GF-D8 (cell line): ENCODE results near the gene RAD9A.
"Not testable (repeated sequence)": the region's sequence is repeated elsewhere in the genome, so short reads cannot be mapped to it uniquely, and the experiment has no call there.

ENCODE experiments used
- DNase-seq: peaks from one replicate; lab custom pipeline; 2025; lab: John Stamatoyannopoulos, UW

Gene RAD9A

GRCh38 chr11:67410984-67411784 lies 19.4 kb downstream of the RAD9A start:
- DNase-seq: no peak

- no peak for DNase-seq
These were observed 20.0 kb downstream of the RAD9A start for GRCh38 chr11:67411785-67412152.

GRCh38 chr11:67412495-67413179 lies 20.9 kb downstream of the RAD9A start:
- no peak for DNase-seq

- DNase-seq: no peak
These were observed 21.6 kb downstream of the RAD9A start for GRCh38 chr11:67413266-67413849.

- DNase-seq: no peak
These were observed 23.9 kb downstream of the RAD9A start, which contains the start of gene CARNS1 for GRCh38 chr11:67415501-67416304. Gene CARNS1 (plus strand): TSS chr11:67415678. CDS start chr11:67416200, 522 bp downstream.

GRCh38 chr11:67416416-67417335 lies 24.9 kb downstream of the RAD9A start:
- DNase-seq: no peak

- no peak for DNase-seq
These were observed 25.6 kb downstream of the RAD9A start for GRCh38 chr11:67417425-67417824.

GRCh38 chr11:67418476-67419281 lies 26.9 kb downstream of the RAD9A start:
- peak; percentile 19 for DNase-seq

GRCh38 chr11:67419325-67420049 lies 27.7 kb downstream of the RAD9A start:
- DNase-seq: no peak

GRCh38 chr11:67420147-67420645 lies 28.4 kb downstream of the RAD9A start:
- no peak for DNase-seq

- peak; percentile 80 for DNase-seq
These were observed 29.1 kb downstream of the RAD9A start for GRCh38 chr11:67420646-67421429.

GRCh38 chr11:67421430-67422031 lies 29.7 kb downstream of the RAD9A start:
- DNase-seq: no peak

- no peak for DNase-seq
These were observed 31.1 kb downstream of the RAD9A start for GRCh38 chr11:67422891-67423290.

GRCh38 chr11:67423466-67423865 lies 31.7 kb downstream of the RAD9A start:
- DNase-seq: no peak

GRCh38 chr11:67423891-67424613 lies 32.3 kb downstream of the RAD9A start:
- no peak for DNase-seq

GRCh38 chr11:67427364-67427859 lies 35.6 kb downstream of the RAD9A start:
- DNase-seq: not testable (repeated sequence)
